ENCODE measurements around the gene TAS2R9.
"Not testable (repeated sequence)": the region's sequence is repeated elsewhere in the genome, so short reads cannot be mapped to it uniquely, and the experiment has no call there.

TAS2R9 gene

GRCh38 chr12:10810068-10810467 lies at the start of gene TAS2R9:
Gene TAS2R9 (minus strand): TSS chr12:10810168. CDS start chr12:10810075, 93 bp downstream.
- no peak for DNase-seq (ENCODE audit: low read depth in 4 of 4, low spot score in 1 of 4)

- DNase-seq (ENCODE audit: low read depth in 4 of 4, low spot score in 1 of 4) = no peak
Measured at GRCh38 chr12:10855807-10856206, 45.8 kb upstream of the TAS2R9 start.

DNA sequence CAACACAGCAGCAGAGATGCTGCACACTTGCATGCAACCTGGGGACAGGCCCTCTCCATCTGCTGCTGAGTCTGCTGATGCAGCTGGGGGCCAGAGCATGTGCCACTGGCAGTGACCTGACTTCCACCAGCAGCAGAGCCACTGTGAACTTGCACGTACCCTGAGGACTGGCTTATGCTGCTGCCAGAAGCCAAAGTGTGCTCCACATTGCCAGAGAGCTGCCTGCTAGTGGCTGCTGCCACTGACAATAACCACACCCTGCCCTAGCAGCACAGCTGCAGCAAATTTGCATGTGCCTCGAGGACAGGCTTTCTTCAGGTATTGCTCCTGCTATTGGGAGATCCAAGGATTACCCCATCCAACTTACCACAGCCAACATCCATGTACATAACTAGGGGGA lies 43.8 kb upstream of the TAS2R9 start:
- DNase-seq (ENCODE audit: low read depth in 4 of 4, low spot score in 1 of 4) = no peak

DNA sequence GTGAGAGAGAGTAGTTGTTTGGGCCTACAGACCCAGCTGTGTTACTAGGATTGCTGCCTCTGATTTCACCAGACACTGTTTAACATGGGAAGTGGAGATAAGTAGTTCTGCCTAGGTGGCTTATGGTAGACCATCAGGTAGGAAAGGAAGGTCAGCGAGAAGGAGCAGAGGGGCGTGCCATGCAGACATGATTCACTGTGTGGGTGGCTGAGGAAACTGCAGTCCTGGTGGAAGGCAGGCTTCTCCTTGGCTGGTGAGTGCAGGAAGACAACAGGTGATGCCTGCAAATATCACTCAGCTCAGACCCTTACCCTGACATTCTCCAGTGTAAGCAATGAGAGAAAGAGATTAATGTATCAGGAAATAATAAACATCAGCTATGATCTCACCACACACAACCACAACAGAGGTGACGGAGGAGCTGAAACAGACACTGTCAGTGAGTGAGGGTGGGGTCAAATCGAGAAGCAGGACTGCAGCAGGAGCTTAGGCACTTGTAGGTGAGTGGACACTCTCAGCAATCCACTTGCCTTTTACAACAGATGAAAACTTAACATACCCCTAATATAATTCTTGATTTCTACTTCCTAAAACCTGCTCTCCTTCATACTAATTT lies 41.4 kb upstream of the TAS2R9 start:
- DNase-seq (ENCODE audit: low read depth in 4 of 4, low spot score in 1 of 4) = no peak

DNA sequence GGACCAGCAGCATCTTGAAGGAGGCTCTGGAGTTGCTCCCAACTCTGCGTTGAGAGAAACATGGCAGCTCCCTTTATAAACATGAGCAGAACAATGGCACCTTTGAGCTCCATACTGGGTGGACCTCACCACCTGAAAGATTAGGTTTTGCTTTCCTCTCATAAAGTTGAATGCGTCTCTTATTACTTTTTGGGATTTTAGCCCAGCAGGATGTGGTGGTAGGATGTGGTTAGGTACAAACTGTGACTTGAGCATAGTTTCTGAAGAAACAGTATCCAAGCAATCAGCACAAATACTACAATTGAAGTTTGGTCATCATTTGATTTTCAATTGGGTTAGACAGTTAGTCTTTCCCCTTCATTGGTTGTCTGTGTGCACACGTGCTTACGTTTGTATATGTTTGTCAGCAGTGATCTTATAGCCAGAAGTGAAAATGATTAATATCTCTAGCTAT lies 39.5 kb upstream of the TAS2R9 start, which contains the start of gene PRR4:
Gene PRR4 (minus strand): TSS at position 51 of the 454 bp plus-strand sequence. CDS start 38 bp downstream, at position 13.
- DNase-seq (ENCODE audit: low read depth in 4 of 4, low spot score in 1 of 4) = no peak

DNA sequence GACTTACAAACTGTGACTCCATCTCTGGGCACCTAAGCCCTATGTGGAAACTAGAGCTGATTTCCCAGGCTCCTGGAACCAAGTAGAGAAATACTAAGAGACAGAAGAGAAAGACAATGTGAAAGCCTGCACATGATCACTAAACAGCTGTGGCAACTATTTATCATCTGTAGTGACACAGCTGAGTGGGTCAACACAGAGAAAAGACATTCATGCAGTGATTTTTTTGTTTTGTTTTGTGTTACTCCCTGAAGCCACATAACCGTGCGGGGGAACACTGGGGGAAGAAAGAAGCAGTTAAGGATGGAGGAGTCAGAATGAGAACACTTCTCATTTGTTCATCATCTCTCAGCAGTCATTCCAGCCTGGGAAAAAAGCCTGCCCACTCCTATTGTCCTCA lies 37.8 kb upstream of the TAS2R9 start:
- no peak for DNase-seq (ENCODE audit: low read depth in 4 of 4, low spot score in 1 of 4)

GRCh38 chr12:10842862-10843261 lies 32.9 kb upstream of the TAS2R9 start:
- DNase-seq (ENCODE audit: low read depth in 4 of 4, low spot score in 1 of 4) = no peak

DNA sequence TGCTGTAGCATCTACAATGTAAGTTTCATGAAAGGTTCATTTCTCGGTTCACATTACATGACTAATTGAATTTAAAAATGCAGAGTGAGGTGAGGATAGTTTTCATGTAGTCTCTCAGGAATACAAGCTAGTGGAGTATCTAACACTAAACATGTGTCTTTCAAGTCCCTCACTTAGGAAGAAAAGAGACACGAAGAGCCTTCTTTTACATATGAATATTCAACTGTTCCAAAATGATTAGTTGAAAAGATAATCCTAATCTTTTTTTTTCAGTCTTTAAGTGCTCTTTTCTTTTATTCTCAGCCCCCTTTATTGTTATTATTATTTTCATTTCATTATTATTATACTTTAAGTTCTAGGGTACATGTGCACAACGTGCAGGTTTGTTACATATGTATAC lies 28.5 kb upstream of the TAS2R9 start:
- no peak for DNase-seq (ENCODE audit: low read depth in 4 of 4, low spot score in 1 of 4)

GRCh38 chr12:10829994-10830393 lies 20.0 kb upstream of the TAS2R9 start:
- no peak for DNase-seq (ENCODE audit: low read depth in 4 of 4, low spot score in 1 of 4)

GRCh38 chr12:10826258-10826657 lies 16.3 kb upstream of the TAS2R9 start, which contains the start of gene TAS2R10:
Gene TAS2R10 (minus strand): TSS chr12:10826358. CDS start chr12:10826269, 89 bp downstream.
- no peak for DNase-seq (ENCODE audit: low read depth in 4 of 4, low spot score in 1 of 4)

- no peak for DNase-seq (ENCODE audit: low read depth in 4 of 4, low spot score in 1 of 4)
Measured at GRCh38 chr12:10824957-10825356, 15.0 kb upstream of the TAS2R9 start.

- DNase-seq (ENCODE audit: low read depth in 4 of 4, low spot score in 1 of 4) = no peak
Measured at GRCh38 chr12:10811883-10812536, 2.0 kb upstream of the TAS2R9 start.

DNA sequence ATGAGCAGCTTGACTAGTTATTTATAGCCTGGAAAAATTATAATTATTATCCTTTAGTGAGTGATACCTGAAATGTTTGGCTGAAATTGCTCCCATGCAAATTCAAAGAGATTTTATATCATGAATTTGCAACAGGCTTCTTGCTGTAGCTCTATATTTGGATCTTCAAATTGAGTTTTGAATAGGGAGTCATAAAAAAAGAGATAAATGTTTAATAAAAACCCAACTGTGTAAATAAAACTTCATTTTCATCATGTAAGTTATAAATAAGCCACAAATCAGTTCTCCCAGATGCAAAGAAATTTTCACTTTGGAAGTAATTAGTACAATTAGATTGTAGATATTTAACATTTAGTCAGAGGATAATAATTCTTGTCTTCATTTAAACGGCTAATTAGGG lies 2.8 kb downstream of the TAS2R9 start, which contains the start of gene TAS2R8:
Gene TAS2R8 (minus strand): TSS at position 101 of the 400 bp plus-strand sequence. CDS start 306 bp downstream, outside the sequence.
- DNase-seq (ENCODE audit: low read depth in 4 of 4, low spot score in 1 of 4) = no peak

GRCh38 chr12:10802587-10802986 lies 7.4 kb downstream of the TAS2R9 start, which contains the start of gene TAS2R7:
Gene TAS2R7 (minus strand): TSS chr12:10802627. CDS start chr12:10802570, 57 bp downstream.
- DNase-seq (ENCODE audit: low read depth in 4 of 4, low spot score in 1 of 4) = no peak

- DNase-seq (ENCODE audit: low read depth in 4 of 4, low spot score in 1 of 4) = no peak
Measured at GRCh38 chr12:10801741-10802140, 8.2 kb downstream of the TAS2R9 start.

GRCh38 chr12:10794222-10794621 lies 15.7 kb downstream of the TAS2R9 start:
- DNase-seq (ENCODE audit: low read depth in 4 of 4, low spot score in 1 of 4) = no peak

DNA sequence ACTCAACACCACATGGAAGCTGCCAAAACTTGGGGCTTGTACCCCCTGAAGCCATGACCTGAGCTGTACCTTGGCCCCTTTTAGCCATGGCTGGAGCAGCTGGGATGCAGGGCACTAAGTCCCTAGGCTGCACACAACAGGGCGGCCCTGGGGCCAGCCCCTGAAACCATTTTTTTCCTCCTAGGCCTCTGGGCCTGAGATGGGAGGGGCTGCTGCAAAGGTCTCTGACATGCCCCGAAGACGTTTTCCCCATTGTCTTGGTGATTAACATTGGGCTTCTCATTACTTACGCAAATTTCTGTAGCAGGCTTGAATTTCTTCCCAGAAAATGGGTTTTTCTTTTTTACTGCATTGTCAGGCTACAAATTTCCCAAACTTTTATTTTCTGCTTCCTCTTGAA lies 18.2 kb downstream of the TAS2R9 start:
- not testable (repeated sequence) for DNase-seq (ENCODE audit: low read depth in 4 of 4, low spot score in 1 of 4)

DNA sequence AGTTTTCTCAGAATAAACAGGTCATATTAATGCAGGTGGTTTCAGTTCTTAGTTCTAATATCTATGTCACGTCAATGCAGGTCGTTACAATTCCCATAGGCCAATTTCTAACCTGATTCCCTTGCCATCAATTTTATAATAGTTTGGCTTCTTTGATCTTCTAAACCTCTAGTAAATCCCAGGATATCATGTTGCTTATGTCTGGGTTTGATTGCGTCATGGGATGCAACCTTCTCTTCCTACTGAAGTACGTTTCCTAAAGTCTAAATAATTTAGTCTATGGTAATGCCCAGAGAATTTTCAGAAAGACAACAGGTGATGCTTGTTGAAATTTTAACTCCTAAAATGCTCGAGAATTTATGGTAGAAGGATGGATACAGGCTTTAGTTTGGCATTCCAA lies 26.7 kb downstream of the TAS2R9 start:
- no peak for DNase-seq (ENCODE audit: low read depth in 4 of 4, low spot score in 1 of 4)

- DNase-seq (ENCODE audit: low read depth in 4 of 4, low spot score in 1 of 4) = no peak
Measured at GRCh38 chr12:10779103-10779502, 30.9 kb downstream of the TAS2R9 start.

GRCh38 chr12:10771132-10771733 lies 38.7 kb downstream of the TAS2R9 start:
- DNase-seq (ENCODE audit: low read depth in 4 of 4, low spot score in 1 of 4) = no peak

DNA sequence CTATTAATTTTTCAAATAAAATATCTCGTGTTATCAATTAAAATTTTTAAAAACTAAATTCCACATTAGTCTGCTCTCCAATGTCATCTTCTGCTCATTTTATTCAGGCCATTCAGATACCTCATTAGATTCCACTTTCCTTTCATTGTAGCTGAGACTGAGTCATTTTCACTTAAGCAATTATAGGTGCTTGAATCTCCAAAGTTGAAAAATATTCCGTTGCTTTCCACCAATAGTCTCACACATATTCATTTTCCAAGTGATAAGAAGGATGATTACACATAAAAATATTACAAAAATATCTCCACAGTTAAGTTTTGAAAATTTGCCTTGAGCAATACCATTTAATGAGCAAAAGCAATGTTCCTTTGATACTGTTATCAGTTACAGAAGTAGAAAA lies 50.3 kb downstream of the TAS2R9 start:
- no peak for DNase-seq (ENCODE audit: low read depth in 4 of 4, low spot score in 1 of 4)

Data from stimulated activated CD4-positive, alpha-beta T cell treated with anti-CD3 and anti-CD28 coated beads, Interleukin-1b, Interleukin-23, amount 100 ng/mL, for 24 hours (primary cell).